IMR-90 (cell line): ENCODE results near the gene RAB40C. TPM values are rescaled to one million over a fixed set of nuclear protein-coding genes. Genes with fewer than 3 reads are reported as not detected.

Experiments
- ATAC-seq: fragments of 200-7000 bp; cut with Tn5 transposase; 2 replicates; pipeline ENCODE4 v1.9.1; 2020; ENCODE audit warnings: low read depth, mild to moderate bottlenecking, moderate library complexity
- BruUV-seq: library from RNA; stranded (reverse); fragments of 400-500 nt; replicated peaks from 2 replicates; lab custom pipeline; 2021; lab: Mats Ljungman, UMichigan
- CTCF ChIA-PET: fragments of 300-600 bp; formaldehyde crosslinking; extraction: SDS; loops from one replicate; lab custom pipeline; 2021; ENCODE audit warnings: antibody characterized with exemption; lab: Yijun Ruan, JAX
- POLR2A ChIA-PET: fragments of 300-600 bp; sonication (Branson Sonifier 250); formaldehyde crosslinking; loops from one replicate; lab custom pipeline; 2022; ENCODE audit warnings: antibody characterized with exemption; ENCODE audit not compliant: unreplicated experiment; lab: Charles Lee
- DNase-seq: peaks from one replicate; pipeline ENCODE4 v3.0.0; 2013
- H2AFZ ChIP-seq: replicated peaks from 2 replicates; pipeline ENCODE3; 2013; ENCODE audit warnings: low read length, mild to moderate bottlenecking; ENCODE audit not compliant: poor library complexity
- H2AK5ac ChIP-seq: 2 replicates; pipeline ENCODE4 v1.6.1; 2013; ENCODE audit warnings: low read depth, low read length, inconsistent platforms
- H2AK9ac ChIP-seq: replicated peaks from 2 replicates; pipeline ENCODE3; 2013; ENCODE audit warnings: mild to moderate bottlenecking, low read depth, low read length, moderate library complexity; ENCODE audit not compliant: poor library complexity
- H2BK120ac ChIP-seq: 2 replicates; pipeline ENCODE4 v1.6.1; 2013; ENCODE audit warnings: low read depth, low read length, inconsistent platforms
- H2BK15ac ChIP-seq: 3 replicates; pipeline ENCODE4 v1.6.1; 2013; ENCODE audit warnings: low read depth, low read length, inconsistent platforms
- H2BK20ac ChIP-seq: 2 replicates; pipeline ENCODE4 v1.6.1; 2013; ENCODE audit warnings: low read depth, mild to moderate bottlenecking, inconsistent platforms, low read length, moderate library complexity
- H2BK5ac ChIP-seq: 2 replicates; pipeline ENCODE4 v1.6.1; 2013; ENCODE audit warnings: mild to moderate bottlenecking, low read depth, low read length, inconsistent platforms; ENCODE audit not compliant: poor library complexity, severe bottlenecking
- H3K14ac ChIP-seq: replicated peaks from 2 replicates; pipeline ENCODE4 v1.6.1; 2013; ENCODE audit warnings: low read depth, low read length, inconsistent platforms
- H3K18ac ChIP-seq: 2 replicates; pipeline ENCODE4 v1.6.1; 2013; ENCODE audit warnings: low read depth, low read length, control low read depth
- H3K23ac ChIP-seq: 2 replicates; pipeline ENCODE4 v1.6.1; 2013; ENCODE audit warnings: low read depth, low read length, inconsistent platforms
- H3K27ac ChIP-seq: 2 replicates; pipeline ENCODE4 v1.5.1; 2013; ENCODE audit warnings: mild to moderate bottlenecking, control low read depth, low read length; ENCODE audit not compliant: insufficient read depth
- H3K27me3 ChIP-seq: 2 replicates; pipeline ENCODE4 v1.6.1; 2013; ENCODE audit warnings: low read length; ENCODE audit not compliant: control insufficient read depth, insufficient read depth
- H3K36me3 ChIP-seq: 2 replicates; pipeline ENCODE4 v1.6.1; 2013; ENCODE audit warnings: low read length, mixed read lengths; ENCODE audit not compliant: control insufficient read depth, insufficient read depth
- H3K4ac ChIP-seq: 2 replicates; pipeline ENCODE4 v1.6.1; 2013; ENCODE audit warnings: low read depth, low read length, inconsistent platforms
- H3K4me1 ChIP-seq: 2 replicates; pipeline ENCODE4 v1.6.1; 2013; ENCODE audit warnings: low read length, mixed read lengths; ENCODE audit not compliant: control insufficient read depth, insufficient read depth
- H3K4me2 ChIP-seq: 2 replicates; pipeline ENCODE4 v1.6.1; 2013; ENCODE audit warnings: low read depth, mild to moderate bottlenecking, control low read depth, low read length, moderate library complexity
- H3K4me3 ChIP-seq: 2 replicates; pipeline ENCODE4 v1.5.1; 2013; ENCODE audit warnings: low read depth, mild to moderate bottlenecking, control low read depth, low read length, moderate library complexity; ENCODE audit not compliant: insufficient read depth
- H3K56ac ChIP-seq: 2 replicates; pipeline ENCODE4 v1.6.1; 2013; ENCODE audit warnings: low read length, inconsistent platforms; ENCODE audit not compliant: insufficient read depth; ENCODE audit errors: extremely low read depth
- H3K79me1 ChIP-seq, 2 experiments: 2 replicates each; pipeline ENCODE4 v1.6.1; 2013; ENCODE audit warnings: low read length in 2 of 2, inconsistent platforms in 1 of 2, low read depth in 1 of 2
- H3K9ac ChIP-seq: 2 replicates; pipeline ENCODE4 v1.6.1; 2013; ENCODE audit warnings: low read depth, low read length, control low read depth
- H3K9me1 ChIP-seq: 2 replicates; pipeline ENCODE4 v1.6.1; 2013; ENCODE audit warnings: low read length, inconsistent platforms; ENCODE audit not compliant: insufficient read depth
- H3K9me3 ChIP-seq: 2 replicates; pipeline ENCODE4 v1.6.1; 2013; ENCODE audit warnings: low read length; ENCODE audit not compliant: control insufficient read depth, insufficient read depth
- H4K20me1 ChIP-seq: 2 replicates; pipeline ENCODE4 v1.6.1; 2013; ENCODE audit warnings: low read length, inconsistent platforms; ENCODE audit not compliant: insufficient read depth
- H4K5ac ChIP-seq: 2 replicates; pipeline ENCODE4 v1.6.1; 2013; ENCODE audit warnings: mild to moderate bottlenecking, low read depth, low read length, control low read depth
- H4K8ac ChIP-seq, 2 experiments: 2 replicates each; pipeline ENCODE4 v1.6.1; 2013; ENCODE audit warnings: low read depth in 2 of 2, low read length in 2 of 2, control low read depth in 1 of 2, inconsistent platforms in 1 of 2
- H4K91ac ChIP-seq: 2 replicates; pipeline ENCODE4 v1.6.1; 2013; ENCODE audit warnings: low read depth, low read length, inconsistent platforms; ENCODE audit not compliant: insufficient read depth
- FOS ChIP-seq: fragments of 150-350 bp; IDR thresholded peaks from 2 replicates; pipeline ENCODE4 v1.6.1; 2016; ENCODE audit warnings: low read depth, low read length
- MAZ ChIP-seq: IDR thresholded peaks from 2 replicates; pipeline ENCODE4 v1.6.1; 2012; ENCODE audit warnings: low read depth, mild to moderate bottlenecking, low read length, improper control_type of control experiment, moderate library complexity, borderline replicate concordance
- POLR2A ChIP-seq: IDR thresholded peaks from 2 replicates; pipeline ENCODE4 v1.6.1; 2012; ENCODE audit warnings: mild to moderate bottlenecking, low read depth, low read length
- WGBS, 2 experiments: methylation state at CpG; one replicate each; pipeline versions ENCODE4 v1.1.5 to v1.1.7; 2013; ENCODE audit warnings: missing lambda C conversion rate in 2 of 2; ENCODE audit not compliant: insufficient read length in 1 of 2; ENCODE audit errors: extremely low coverage in 2 of 2; 5-methylcytosine and 5-hydroxymethylcytosine counted together
- dilution Hi-C: fragments of 300-500 bp; cut with HindIII; formaldehyde crosslinking; loops from one replicate; pipeline ENCODE4 v1.14.3; 2018; ENCODE audit warnings: low sequenced_read_pairs; ENCODE audit not compliant: unreplicated experiment
- in situ Hi-C: fragments of 300-500 bp; cut with MboI; formaldehyde crosslinking; loops from 3 replicates; pipeline ENCODE4 v1.14.3; 2019; ENCODE audit warnings: low sequenced_read_pairs, inconsistent platforms, mixed read lengths
- intact Hi-C: fragments of 100-400 bp; cut with micrococcal nuclease; formaldehyde crosslinking; loops from 2 replicates; pipeline ENCODE4 v1.10.0; 2022
- polyA plus RNA-seq, 3 experiments: library from polyadenylated mRNA; depleted of rRNA; stranded (reverse); fragments of >200 nt; gene quantifications; 2 replicates each; pipeline ENCODE4 v1.2.3, GENCODE V29; 2012; ENCODE audit warnings: low replicate concordance in 1 of 3
- total RNA-seq: library from RNA; depleted of rRNA; stranded (reverse); fragments of >200 nt; gene quantifications from 2 replicates; pipeline ENCODE4 v1.2.3, GENCODE V29; 2012

The RAB40C gene
- total and polyA plus RNA-seq, 2 of the 4 experiments (the other 2 are of a cell fraction) = 6.8 to 13.7 TPM

- WGBS, 2 experiments = 64% methylated on average over 21 of the region's 54 CpGs; no CpG with 5 or more reads in 1 of the 2 experiments
- no peaks in the 10 kb centered on the region for H3K9me1 ChIP-seq
- no peak overlapping the region for H3K9ac ChIP-seq
- H2BK5ac ChIP-seq = peak overlapping the region; percentile 46
- H3K27ac ChIP-seq = no peak overlapping the region
- in situ Hi-C loops = no loop called here
- no TSS peak for BruUV-seq
- peak overlapping the region; percentile 58 for H2AK9ac ChIP-seq
- peak overlapping the region; percentile 53 for H2AFZ ChIP-seq
- peaks cover 16% of the 10 kb centered on the region for H3K36me3 ChIP-seq
- H3K4me1 ChIP-seq = 0 out of 2 replicates have a peak, but pooled peaks cover 3% of the 10 kb centered on the region
- H2BK20ac ChIP-seq = no peak overlapping the region
- H3K18ac ChIP-seq = no peak overlapping the region
- ChIA-PET CTCF (no interaction called here), POLR2A (no interaction called here)
- H4K20me1 ChIP-seq = peaks cover 9% of the 10 kb centered on the region; the same call in 1 of the 2 replicates
- H3K23ac ChIP-seq = no peak overlapping the region
- no peak overlapping the region for H4K8ac ChIP-seq
- peaks cover 22% of the 10 kb centered on the region for H3K27me3 ChIP-seq
- H3K14ac ChIP-seq = no peak overlapping the region
- peak; percentile 50 for ATAC-seq
- no peak overlapping the region for H3K4ac ChIP-seq
- H2BK15ac ChIP-seq = no peak overlapping the region
- H3K56ac ChIP-seq = no peak overlapping the region
- H3K4me2 ChIP-seq = no peak overlapping the region
- peak; percentile 52 for DNase-seq
- no peaks in the 10 kb centered on the region for H3K9me3 ChIP-seq
- H4K5ac ChIP-seq = no peak overlapping the region
- dilution Hi-C loops = no loop called here
- H4K91ac ChIP-seq = no peak overlapping the region
- H3K79me1 ChIP-seq = no peaks in the 10 kb centered on the region; a peak in 1 of 4 replicates
- intact Hi-C loops = no loop called here
- no peak overlapping the region for H2BK120ac ChIP-seq
- no peak overlapping the region for H3K4me3 ChIP-seq
- no peak overlapping the region for H2AK5ac ChIP-seq
- TF ChIP-seq POLR2A = no peak
- TF ChIP-seq FOS = 0 out of 2 replicates have a peak, but pooled peaks have one; percentile 9
- TF ChIP-seq MAZ = peak; percentile 37; the same call in 1 of the 2 replicates
Measured at GRCh38 chr16:554640-555365, 35.1 kb upstream of the RAB40C start.
